ENCODE data around the gene MYO3B. TPM values are rescaled to one million over a fixed set of nuclear protein-coding genes. Genes with fewer than 3 reads are reported as not detected.

MYO3B gene
- polyA plus RNA-seq, 1 of the 3 experiments (the other 2 are of a cell fraction) = not detected

DNA sequence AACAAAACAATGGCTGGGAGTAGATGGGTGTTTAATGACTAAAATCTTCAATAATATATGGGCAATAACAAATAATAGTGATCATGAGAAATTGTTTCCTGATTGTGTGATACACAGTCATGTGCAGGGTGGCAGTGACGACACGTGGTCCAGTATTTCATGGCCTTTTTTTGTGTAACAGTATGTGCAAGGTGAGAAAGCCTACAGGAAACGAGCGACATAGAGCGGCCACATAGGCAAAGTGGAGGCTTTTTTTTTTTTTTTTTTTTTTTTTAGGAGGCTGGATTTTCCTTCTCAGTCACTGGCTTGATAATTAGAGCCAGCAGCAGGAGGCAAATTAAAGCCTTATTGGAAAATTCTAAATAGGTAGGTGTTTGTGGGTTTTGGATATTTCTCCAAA, 123.7 kb downstream of the MYO3B start:
- WGBS (ENCODE audit: low lambda C conversion rate) = 62% methylated on average over 5 of the region's 5 CpGs
- Histone ChIP-seq H2AFZ (ENCODE audit: low read depth) (no peak overlapping the region), H3K4me1 (ENCODE audit: control insufficient read depth in 1 of 2, insufficient read depth in 2 of 2, low read depth in 1 of 2, low read length in 1 of 2) (no peaks in the 10 kb centered on the region), H3K9me2 (no peaks in the 10 kb centered on the region), H3K36me3 (replicated peaks in 1 of 2; ENCODE audit: control insufficient read depth in 1 of 2, insufficient read depth in 2 of 2, low read length in 1 of 2) (no peaks in the 10 kb centered on the region), H4K20me1 (ENCODE audit: insufficient read depth) (no peaks in the 10 kb centered on the region), H3K4me3 (ENCODE audit: low read depth in 2 of 2, low read length in 1 of 2) (no peak overlapping the region), H3K27me3 (ENCODE audit: insufficient read depth) (no peaks in the 10 kb centered on the region), H3K9ac (no peak overlapping the region), H3K27ac (ENCODE audit: low read depth in 2 of 2, low read length in 1 of 2) (no peak overlapping the region), H3K4me2 (no peak overlapping the region), H3K9me3 (no peaks in the 10 kb centered on the region), H3F3A (replicated peaks; ENCODE audit: insufficient read depth) (no peaks in the 10 kb centered on the region), H3K79me2 (ENCODE audit: insufficient read depth) (no peaks in the 10 kb centered on the region)
- TF ChIP-seq NFIC (IDR thresholded peaks at IDR 0.05; ENCODE audit: borderline replicate concordance) = no peak
- TF ChIP-seq TAF1 (IDR thresholded peaks at IDR 0.05; ENCODE audit: borderline replicate concordance, low read depth, low read length) = no peak
- TF ChIP-seq MEF2A (IDR thresholded peaks at IDR 0.05; ENCODE audit: borderline replicate concordance, low read depth) = no peak
- no peak for TF ChIP-seq TCF12 (IDR thresholded peaks at IDR 0.05)
- TF ChIP-seq ELF1 (IDR thresholded peaks at IDR 0.05) = no peak
- TF ChIP-seq GABPA (IDR thresholded peaks at IDR 0.05; ENCODE audit: low read depth) = no peak
- TF ChIP-seq, protein P1, sequence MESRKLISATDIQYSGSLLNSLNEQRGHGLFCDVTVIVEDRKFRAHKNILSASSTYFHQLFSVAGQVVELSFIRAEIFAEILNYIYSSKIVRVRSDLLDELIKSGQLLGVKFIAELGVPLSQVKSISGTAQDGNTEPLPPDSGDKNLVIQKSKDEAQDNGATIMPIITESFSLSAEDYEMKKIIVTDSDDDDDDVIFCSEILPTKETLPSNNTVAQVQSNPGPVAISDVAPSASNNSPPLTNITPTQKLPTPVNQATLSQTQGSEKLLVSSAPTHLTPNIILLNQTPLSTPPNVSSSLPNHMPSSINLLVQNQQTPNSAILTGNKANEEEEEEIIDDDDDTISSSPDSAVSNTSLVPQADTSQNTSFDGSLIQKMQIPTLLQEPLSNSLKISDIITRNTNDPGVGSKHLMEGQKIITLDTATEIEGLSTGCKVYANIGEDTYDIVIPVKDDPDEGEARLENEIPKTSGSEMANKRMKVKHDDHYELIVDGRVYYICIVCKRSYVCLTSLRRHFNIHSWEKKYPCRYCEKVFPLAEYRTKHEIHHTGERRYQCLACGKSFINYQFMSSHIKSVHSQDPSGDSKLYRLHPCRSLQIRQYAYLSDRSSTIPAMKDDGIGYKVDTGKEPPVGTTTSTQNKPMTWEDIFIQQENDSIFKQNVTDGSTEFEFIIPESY (IDR thresholded peaks at IDR 0.05; ENCODE audit: borderline replicate concordance, low read depth) = no peak
- TF ChIP-seq NRF1 (IDR thresholded peaks at IDR 0.05; ENCODE audit: low read depth, low read length) = no peak
- CTCF ChIA-PET = no interaction called here
- POLR2A ChIA-PET = no interaction called here
- no peak for DNase-seq

DNA sequence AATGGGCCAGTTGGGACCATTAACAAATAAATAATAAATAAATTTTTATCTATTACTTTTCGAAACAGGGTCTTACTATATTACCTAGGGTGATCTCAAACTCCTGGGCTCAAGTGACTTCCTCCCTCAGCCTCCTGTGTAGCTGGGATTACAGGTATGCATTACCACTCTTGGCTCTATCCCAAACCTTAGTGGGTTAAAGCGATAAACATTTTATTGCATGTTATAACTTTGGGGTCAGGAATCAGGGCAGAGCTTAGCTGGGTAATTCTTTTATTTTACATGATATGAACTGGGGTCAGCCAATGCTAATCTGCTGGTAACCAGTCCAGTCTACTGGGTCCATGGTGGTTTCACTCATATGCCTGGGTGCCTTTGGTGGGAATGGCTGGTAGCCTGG, 127.8 kb downstream of the MYO3B start:
- Histone ChIP-seq H3K4me3 (ENCODE audit: low read depth in 2 of 2, low read length in 1 of 2) (no peak overlapping the region), H3K9me3 (no peaks in the 10 kb centered on the region), H3K4me1 (ENCODE audit: control insufficient read depth in 1 of 2, insufficient read depth in 2 of 2, low read depth in 1 of 2, low read length in 1 of 2) (no peaks in the 10 kb centered on the region), H3K27me3 (ENCODE audit: insufficient read depth) (no peaks in the 10 kb centered on the region), H3F3A (replicated peaks; ENCODE audit: insufficient read depth) (no peaks in the 10 kb centered on the region), H3K9me2 (no peaks in the 10 kb centered on the region), H3K4me2 (no peak overlapping the region), H3K9ac (no peak overlapping the region), H3K79me2 (ENCODE audit: insufficient read depth) (no peaks in the 10 kb centered on the region), H3K27ac (ENCODE audit: low read depth in 2 of 2, low read length in 1 of 2) (no peak overlapping the region), H2AFZ (ENCODE audit: low read depth) (no peak overlapping the region), H3K36me3 (replicated peaks in 1 of 2; ENCODE audit: control insufficient read depth in 1 of 2, insufficient read depth in 2 of 2, low read length in 1 of 2) (no peaks in the 10 kb centered on the region), H4K20me1 (ENCODE audit: insufficient read depth) (no peaks in the 10 kb centered on the region)
- CTCF ChIA-PET = interaction anchor here (1.3 kb wide), 1 partner anchor 8 kb away, joined by 3 read pairs; no protein-coding TSS in a partner anchor
- WGBS (ENCODE audit: low lambda C conversion rate) = 53% methylated on average over 2 of the region's 2 CpGs
- DNase-seq = no peak
- POLR2A ChIA-PET = no interaction called here
- TF ChIP-seq RXRA (IDR thresholded peaks at IDR 0.05; ENCODE audit: borderline replicate concordance, low read depth) = no peak
- TF ChIP-seq, protein P1 (IDR thresholded peaks at IDR 0.05; ENCODE audit: borderline replicate concordance, low read depth) = no peak
- no peak for TF ChIP-seq FOXM1 (IDR thresholded peaks at IDR 0.05; ENCODE audit: low read depth)
- TF ChIP-seq, protein P2, sequence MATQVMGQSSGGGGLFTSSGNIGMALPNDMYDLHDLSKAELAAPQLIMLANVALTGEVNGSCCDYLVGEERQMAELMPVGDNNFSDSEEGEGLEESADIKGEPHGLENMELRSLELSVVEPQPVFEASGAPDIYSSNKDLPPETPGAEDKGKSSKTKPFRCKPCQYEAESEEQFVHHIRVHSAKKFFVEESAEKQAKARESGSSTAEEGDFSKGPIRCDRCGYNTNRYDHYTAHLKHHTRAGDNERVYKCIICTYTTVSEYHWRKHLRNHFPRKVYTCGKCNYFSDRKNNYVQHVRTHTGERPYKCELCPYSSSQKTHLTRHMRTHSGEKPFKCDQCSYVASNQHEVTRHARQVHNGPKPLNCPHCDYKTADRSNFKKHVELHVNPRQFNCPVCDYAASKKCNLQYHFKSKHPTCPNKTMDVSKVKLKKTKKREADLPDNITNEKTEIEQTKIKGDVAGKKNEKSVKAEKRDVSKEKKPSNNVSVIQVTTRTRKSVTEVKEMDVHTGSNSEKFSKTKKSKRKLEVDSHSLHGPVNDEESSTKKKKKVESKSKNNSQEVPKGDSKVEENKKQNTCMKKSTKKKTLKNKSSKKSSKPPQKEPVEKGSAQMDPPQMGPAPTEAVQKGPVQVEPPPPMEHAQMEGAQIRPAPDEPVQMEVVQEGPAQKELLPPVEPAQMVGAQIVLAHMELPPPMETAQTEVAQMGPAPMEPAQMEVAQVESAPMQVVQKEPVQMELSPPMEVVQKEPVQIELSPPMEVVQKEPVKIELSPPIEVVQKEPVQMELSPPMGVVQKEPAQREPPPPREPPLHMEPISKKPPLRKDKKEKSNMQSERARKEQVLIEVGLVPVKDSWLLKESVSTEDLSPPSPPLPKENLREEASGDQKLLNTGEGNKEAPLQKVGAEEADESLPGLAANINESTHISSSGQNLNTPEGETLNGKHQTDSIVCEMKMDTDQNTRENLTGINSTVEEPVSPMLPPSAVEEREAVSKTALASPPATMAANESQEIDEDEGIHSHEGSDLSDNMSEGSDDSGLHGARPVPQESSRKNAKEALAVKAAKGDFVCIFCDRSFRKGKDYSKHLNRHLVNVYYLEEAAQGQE (IDR thresholded peaks at IDR 0.05; ENCODE audit: low read depth, low read length) = no peak
- TF ChIP-seq, protein P3, sequence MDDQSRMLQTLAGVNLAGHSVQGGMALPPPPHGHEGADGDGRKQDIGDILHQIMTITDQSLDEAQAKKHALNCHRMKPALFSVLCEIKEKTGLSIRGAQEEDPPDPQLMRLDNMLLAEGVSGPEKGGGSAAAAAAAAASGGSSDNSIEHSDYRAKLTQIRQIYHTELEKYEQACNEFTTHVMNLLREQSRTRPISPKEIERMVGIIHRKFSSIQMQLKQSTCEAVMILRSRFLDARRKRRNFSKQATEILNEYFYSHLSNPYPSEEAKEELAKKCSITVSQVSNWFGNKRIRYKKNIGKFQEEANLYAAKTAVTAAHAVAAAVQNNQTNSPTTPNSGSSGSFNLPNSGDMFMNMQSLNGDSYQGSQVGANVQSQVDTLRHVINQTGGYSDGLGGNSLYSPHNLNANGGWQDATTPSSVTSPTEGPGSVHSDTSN (IDR thresholded peaks at IDR 0.05) = no peak
- no peak for TF ChIP-seq FOSL2 (IDR thresholded peaks at IDR 0.05; ENCODE audit: borderline replicate concordance, low read depth)
- TF ChIP-seq JUND (IDR thresholded peaks at IDR 0.05) = no peak
- TF ChIP-seq, protein P4, sequence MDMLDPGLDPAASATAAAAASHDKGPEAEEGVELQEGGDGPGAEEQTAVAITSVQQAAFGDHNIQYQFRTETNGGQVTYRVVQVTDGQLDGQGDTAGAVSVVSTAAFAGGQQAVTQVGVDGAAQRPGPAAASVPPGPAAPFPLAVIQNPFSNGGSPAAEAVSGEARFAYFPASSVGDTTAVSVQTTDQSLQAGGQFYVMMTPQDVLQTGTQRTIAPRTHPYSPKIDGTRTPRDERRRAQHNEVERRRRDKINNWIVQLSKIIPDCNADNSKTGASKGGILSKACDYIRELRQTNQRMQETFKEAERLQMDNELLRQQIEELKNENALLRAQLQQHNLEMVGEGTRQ (IDR thresholded peaks at IDR 0.05; ENCODE audit: borderline replicate concordance, low read depth, low read length) = no peak
- TF ChIP-seq ELF1 (IDR thresholded peaks at IDR 0.05) = no peak
- TF ChIP-seq YY1 (IDR thresholded peaks at IDR 0.05; ENCODE audit: low read depth) = no peak
- TF ChIP-seq, protein P5, sequence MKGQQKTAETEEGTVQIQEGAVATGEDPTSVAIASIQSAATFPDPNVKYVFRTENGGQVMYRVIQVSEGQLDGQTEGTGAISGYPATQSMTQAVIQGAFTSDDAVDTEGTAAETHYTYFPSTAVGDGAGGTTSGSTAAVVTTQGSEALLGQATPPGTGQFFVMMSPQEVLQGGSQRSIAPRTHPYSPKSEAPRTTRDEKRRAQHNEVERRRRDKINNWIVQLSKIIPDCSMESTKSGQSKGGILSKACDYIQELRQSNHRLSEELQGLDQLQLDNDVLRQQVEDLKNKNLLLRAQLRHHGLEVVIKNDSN (IDR thresholded peaks at IDR 0.05; ENCODE audit: borderline replicate concordance, low read depth) = no peak

Data from SK-N-SH (cell line).